Measurements from ENCODE around the gene VANGL1. TPM values are rescaled to one million over a fixed set of nuclear protein-coding genes. Genes with fewer than 3 reads are reported as not detected.

Gene VANGL1
- total RNA-seq, 1 donor from 2014 or later = 3.6 TPM

DNA sequence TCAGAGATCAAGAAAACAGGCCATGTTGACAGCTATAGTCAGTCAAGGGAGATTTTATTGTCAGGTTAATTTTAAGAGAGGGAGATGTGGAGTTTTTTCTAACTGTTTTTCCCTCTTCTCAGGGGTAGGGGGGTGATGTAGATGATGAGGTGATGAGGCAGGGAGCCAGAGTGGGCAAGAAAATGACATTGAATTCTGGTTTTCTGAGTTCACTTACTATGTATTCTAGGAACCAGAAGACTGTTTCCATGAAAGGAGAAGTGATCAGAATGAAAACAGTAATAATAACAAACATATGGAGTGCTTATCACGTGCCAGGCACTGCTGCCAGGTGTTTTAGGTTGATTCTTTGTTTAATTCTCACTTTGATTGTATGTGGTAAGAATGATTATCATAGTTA is 86.6 kb downstream of the VANGL1 start:
- no peak for ATAC-seq
- DNase-seq (ENCODE audit: low spot score) = no peak

DNA sequence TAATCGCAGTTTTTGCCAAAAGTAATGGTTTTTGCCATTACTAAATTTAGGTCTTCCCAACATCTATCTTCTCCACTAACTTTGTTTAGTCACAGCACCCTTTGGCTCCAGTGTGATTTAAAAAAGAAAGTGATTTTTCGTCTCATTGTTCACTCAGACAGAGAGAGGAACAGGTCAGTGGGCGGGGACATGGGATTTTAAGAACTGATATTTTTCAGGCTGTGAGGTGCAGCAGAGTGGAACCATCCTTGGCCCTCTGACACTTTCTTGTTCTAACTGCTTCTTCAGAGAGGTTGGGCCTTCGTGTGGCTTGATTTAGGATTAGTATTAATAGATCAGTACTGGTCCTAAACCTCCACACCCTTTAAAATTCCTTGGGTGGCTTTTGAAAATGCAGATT is 88.0 kb downstream of the VANGL1 start:
- ATAC-seq (no peak), DNase-seq (ENCODE audit: low spot score) (no peak)

- ATAC-seq = peak; percentile 26
These were observed 90.5 kb downstream of the VANGL1 start for GRCh38 chr1:115732316-115732715.

DNA sequence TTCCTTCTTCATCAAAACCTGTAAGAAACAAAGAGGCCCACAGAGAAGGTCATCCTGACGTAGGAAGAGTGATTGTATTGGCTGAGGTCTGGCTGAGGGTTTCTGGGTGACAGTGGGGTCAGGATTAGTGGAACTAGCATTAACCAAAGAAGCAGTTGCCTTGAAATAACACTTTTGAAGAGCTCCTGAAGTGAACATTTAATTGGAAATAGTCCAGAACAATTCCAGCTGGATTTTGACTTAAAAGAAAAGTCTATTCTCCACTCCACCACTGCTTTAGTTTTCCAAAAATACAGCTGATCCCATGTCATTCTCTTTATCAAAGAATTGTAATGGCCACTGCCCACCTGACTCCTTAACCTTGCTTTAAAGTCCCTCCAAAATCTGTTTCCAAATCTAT is 99.0 kb downstream of the VANGL1 start:
- DNase-seq (ENCODE audit: low spot score) (no peak), ATAC-seq (no peak)

More at GRCh38 chr1:115732316-115732715, 90.5 kb downstream of the VANGL1 start:
- no peak for DNase-seq (ENCODE audit: low spot score)

DNA sequence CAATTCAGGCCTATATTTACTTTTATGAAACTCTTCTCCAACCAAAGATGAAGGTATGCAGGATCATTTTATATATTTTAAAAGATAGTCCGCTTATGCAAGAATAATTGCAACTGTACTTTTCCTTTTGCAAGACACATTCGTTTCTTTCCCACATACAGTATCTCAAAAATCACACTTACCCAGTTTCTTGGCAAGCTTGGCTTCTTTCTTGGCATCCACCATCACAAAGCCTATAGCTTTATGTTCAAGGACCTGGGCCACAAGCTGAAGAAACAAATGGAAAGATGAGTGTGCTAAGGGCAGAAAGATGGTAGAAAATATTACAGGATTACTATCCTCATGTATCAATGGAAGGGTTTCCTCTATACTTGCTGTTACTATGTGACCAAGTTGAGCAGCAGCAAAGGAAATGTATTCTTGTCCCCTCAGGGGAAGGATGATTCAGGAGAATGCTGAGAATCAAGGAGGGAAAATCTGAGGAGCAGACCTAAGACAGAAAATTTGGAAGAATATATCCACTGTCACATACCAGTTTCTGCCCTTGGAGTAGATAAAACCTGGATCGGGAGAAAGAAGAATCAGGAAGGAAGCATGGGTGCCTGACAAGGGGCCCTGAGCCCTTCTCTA is 103.0 kb downstream of the VANGL1 start:
- ATAC-seq (no peak), DNase-seq (ENCODE audit: low spot score) (no peak)

GRCh38 chr1:115746021-115746690 is 104.4 kb downstream of the VANGL1 start:
- no peak for DNase-seq (ENCODE audit: low spot score)
- ATAC-seq = no peak

Other genes with a start within 250 kb of the VANGL1 start
- 0.13 TPM for gene CASQ2, start 126.7 kb downstream of the VANGL1 start, total RNA-seq
- not detected for gene NHLH2, start 199.2 kb downstream of the VANGL1 start, total RNA-seq